IMR-90 (cell line): ENCODE data around the gene ABCC8.

Experiments used
- CEBPB ChIP-seq: IDR thresholded peaks from 2 replicates; pipeline ENCODE4 v1.6.1; 2012; ENCODE audit warnings: low read depth, low read length, improper control_type of control experiment
- CHD1 ChIP-seq: IDR thresholded peaks from 2 replicates; pipeline ENCODE4 v1.6.1; 2012; ENCODE audit warnings: low read depth, low read length, improper control_type of control experiment
- CTCF ChIP-seq: conservative IDR thresholded peaks from 2 replicates; pipeline ENCODE4 v1.5.1; 2012; ENCODE audit warnings: mild to moderate bottlenecking, low read depth, low read length, improper control_type of control experiment
- FOS ChIP-seq: fragments of 150-350 bp; IDR thresholded peaks from 2 replicates; pipeline ENCODE4 v1.6.1; 2016; ENCODE audit warnings: low read depth, low read length
- MAFK ChIP-seq: IDR thresholded peaks from 2 replicates; pipeline ENCODE4 v1.6.1; 2012; ENCODE audit warnings: low read depth, low read length, improper control_type of control experiment
- POLR2A ChIP-seq: IDR thresholded peaks from 2 replicates; pipeline ENCODE4 v1.6.1; 2012; ENCODE audit warnings: mild to moderate bottlenecking, low read depth, low read length
- RAD21 ChIP-seq: IDR thresholded peaks from 2 replicates; pipeline ENCODE4 v1.6.1; 2012; ENCODE audit warnings: low read length, improper control_type of control experiment
- RCOR1 ChIP-seq: IDR thresholded peaks from 2 replicates; pipeline ENCODE4 v1.6.1; 2012; ENCODE audit warnings: mild to moderate bottlenecking, low read length, improper control_type of control experiment; ENCODE audit not compliant: insufficient replicate concordance
- RFX5 ChIP-seq: IDR thresholded peaks from 2 replicates; pipeline ENCODE4 v1.8.0; 2012; ENCODE audit warnings: low read depth, mild to moderate bottlenecking, low read length, moderate library complexity
- SMC3 ChIP-seq: fragments of 150-350 bp; IDR thresholded peaks from 2 replicates; pipeline ENCODE4 v1.6.1; 2016; ENCODE audit warnings: low read depth, mild to moderate bottlenecking, antibody characterized with exemption, low read length, moderate library complexity
- USF2 ChIP-seq: fragments of 150-350 bp; IDR thresholded peaks from 2 replicates; pipeline ENCODE4 v1.6.1; 2017; ENCODE audit warnings: mild to moderate bottlenecking, antibody characterized with exemption, low read length, low read depth

- TF ChIP-seq CTCF (no peak), RCOR1 (no peak), RFX5 (no peak), CHD1 (no peak), POLR2A (no peak), MAFK (no peak), SMC3 (no peak), RAD21 (no peak), USF2 (no peak), FOS (no peak), CEBPB (no peak)
These were observed 126.0 kb downstream of the ABCC8 start for GRCh38 chr11:17350455-17351171.
